GM18517 (cell line): ENCODE measurements around the gene PCDHGA3.
"Not testable (repeated sequence)": the region's sequence is repeated elsewhere in the genome, so short reads cannot be mapped to it uniquely, and the experiment has no call there.

Source experiments
- ATAC-seq: cut with Tn5 transposase; IDR thresholded peaks from one replicate; pipeline ENCODE4 v1.9.1; 2021; ENCODE audit warnings: mild to moderate bottlenecking, moderate library complexity; ENCODE audit not compliant: unreplicated experiment

Gene PCDHGA3

GRCh38 chr5:141346017-141346416, 2.4 kb downstream of the PCDHGA3 start:
- ATAC-seq, result not testable (repeated sequence)

GRCh38 chr5:141349917-141350619, 6.4 kb downstream of the PCDHGA3 start, which contains the start of gene PCDHGB1:
Gene PCDHGB1 (plus strand): TSS chr5:141350099. CDS start chr5:141350261, 162 bp downstream.
- no peak for ATAC-seq

- ATAC-seq, result no peak
Observed at GRCh38 chr5:141351591-141351990, 8.0 kb downstream of the PCDHGA3 start.

GRCh38 chr5:141354900-141355469, 11.4 kb downstream of the PCDHGA3 start, which contains the start of gene PCDHGA4:
Gene PCDHGA4 (plus strand): TSS chr5:141355021. CDS start chr5:141355108, 87 bp downstream.
- no peak for ATAC-seq

GRCh38 chr5:141355641-141356040, 12.0 kb downstream of the PCDHGA3 start:
- ATAC-seq, result no peak

- ATAC-seq, result no peak
Observed at GRCh38 chr5:141356133-141356532, 12.5 kb downstream of the PCDHGA3 start.

- ATAC-seq, result no peak
Observed at GRCh38 chr5:141356950-141357349, 13.3 kb downstream of the PCDHGA3 start.

- peak; percentile 56 for ATAC-seq
Observed at GRCh38 chr5:141359790-141360426, 16.3 kb downstream of the PCDHGA3 start, which contains the start of gene PCDHGB2. Gene PCDHGB2 (plus strand): TSS chr5:141359994. CDS start chr5:141360136, 142 bp downstream.

GRCh38 chr5:141360685-141361084, 17.1 kb downstream of the PCDHGA3 start:
- ATAC-seq, result no peak

GRCh38 chr5:141362719-141363118, 19.1 kb downstream of the PCDHGA3 start:
- no peak for ATAC-seq

GRCh38 chr5:141363952-141364660, 20.5 kb downstream of the PCDHGA3 start, which contains the start of gene PCDHGA5:
Gene PCDHGA5 (plus strand): TSS chr5:141364162. CDS start chr5:141364331, 169 bp downstream.
- no peak for ATAC-seq

GRCh38 chr5:141366016-141366896, 22.6 kb downstream of the PCDHGA3 start:
- ATAC-seq, result no peak

GRCh38 chr5:141369994-141370848, 26.6 kb downstream of the PCDHGA3 start, which contains the start of gene PCDHGB3:
Gene PCDHGB3 (plus strand): TSS chr5:141370242. CDS start chr5:141370395, 153 bp downstream.
- peak; percentile 90 for ATAC-seq

GRCh38 chr5:141371572-141372475, 28.2 kb downstream of the PCDHGA3 start:
- no peak for ATAC-seq

- ATAC-seq, result no peak
Observed at GRCh38 chr5:141373673-141374317, 30.2 kb downstream of the PCDHGA3 start, which contains the start of gene PCDHGA6. Gene PCDHGA6 (plus strand): TSS chr5:141373891. CDS start chr5:141374084, 193 bp downstream.

- ATAC-seq, result no peak
Observed at GRCh38 chr5:141374627-141375026, 31.0 kb downstream of the PCDHGA3 start.

- not testable (repeated sequence) for ATAC-seq
Observed at GRCh38 chr5:141375444-141376155, 32.0 kb downstream of the PCDHGA3 start.
